ENCODE measurements around the gene RETREG3.

Gene RETREG3

GRCh38 chr17:42591411-42591810, 17.8 kb downstream of the RETREG3 start:
- no peak for TF ChIP-seq ZNF274 (IDR thresholded peaks at IDR 0.05; ENCODE audit: low read depth, low read length)
- no peak overlapping the region for H3K4me3 ChIP-seq (ENCODE audit: low read length)

- H3K4me3 ChIP-seq (ENCODE audit: low read length), result no peak overlapping the region
- no peak for TF ChIP-seq ZNF274 (IDR thresholded peaks at IDR 0.05; ENCODE audit: low read depth, low read length)
These were observed 18.3 kb downstream of the RETREG3 start for GRCh38 chr17:42590886-42591285.

- no peak for TF ChIP-seq ZNF274 (IDR thresholded peaks at IDR 0.05; ENCODE audit: low read depth, low read length)
- H3K4me3 ChIP-seq (ENCODE audit: low read length), result no peak overlapping the region
These were observed 22.5 kb downstream of the RETREG3 start for GRCh38 chr17:42586514-42587230.

GRCh38 chr17:42585353-42585752, 23.8 kb downstream of the RETREG3 start:
- no peak overlapping the region for H3K4me3 ChIP-seq (ENCODE audit: low read length)
- TF ChIP-seq ZNF274 (IDR thresholded peaks at IDR 0.05; ENCODE audit: low read depth, low read length), result no peak

GRCh38 chr17:42584880-42585279, 24.3 kb downstream of the RETREG3 start:
- TF ChIP-seq ZNF274 (IDR thresholded peaks at IDR 0.05; ENCODE audit: low read depth, low read length), result no peak
- no peak overlapping the region for H3K4me3 ChIP-seq (ENCODE audit: low read length)

- no peak overlapping the region for H3K4me3 ChIP-seq (ENCODE audit: low read length)
- no peak for TF ChIP-seq ZNF274 (IDR thresholded peaks at IDR 0.05; ENCODE audit: low read depth, low read length)
These were observed 27.4 kb downstream of the RETREG3 start for GRCh38 chr17:42581744-42582270.

- no peak for TF ChIP-seq ZNF274 (IDR thresholded peaks at IDR 0.05; ENCODE audit: low read depth, low read length)
- H3K4me3 ChIP-seq (ENCODE audit: low read length), result no peak overlapping the region
These were observed 29.2 kb downstream of the RETREG3 start for GRCh38 chr17:42579794-42580551.

GRCh38 chr17:42578282-42578869, 30.8 kb downstream of the RETREG3 start:
- peak overlapping the region; percentile 66 for H3K4me3 ChIP-seq (ENCODE audit: low read length)
- no peak for TF ChIP-seq ZNF274 (IDR thresholded peaks at IDR 0.05; ENCODE audit: low read depth, low read length)

GRCh38 chr17:42577532-42578281, 31.5 kb downstream of the RETREG3 start, which contains the start of gene PSMC3IP:
Gene PSMC3IP, minus strand, starts transcription at chr17:42577729. Its CDS starts 43 bp downstream, at chr17:42577686.
- peak within 1 kb of the TSS; percentile 66 for H3K4me3 ChIP-seq (ENCODE audit: low read length)
- no peak for TF ChIP-seq ZNF274 (IDR thresholded peaks at IDR 0.05; ENCODE audit: low read depth, low read length)

- peak overlapping the region; percentile 66 for H3K4me3 ChIP-seq (ENCODE audit: low read length)
- TF ChIP-seq ZNF274 (IDR thresholded peaks at IDR 0.05; ENCODE audit: low read depth, low read length), result no peak
These were observed 32.0 kb downstream of the RETREG3 start for GRCh38 chr17:42577140-42577531.

GRCh38 chr17:42574463-42574862, 34.7 kb downstream of the RETREG3 start:
- no peak overlapping the region for H3K4me3 ChIP-seq (ENCODE audit: low read length)
- no peak for TF ChIP-seq ZNF274 (IDR thresholded peaks at IDR 0.05; ENCODE audit: low read depth, low read length)

- H3K4me3 ChIP-seq (ENCODE audit: low read length), result no peak overlapping the region
- no peak for TF ChIP-seq ZNF274 (IDR thresholded peaks at IDR 0.05; ENCODE audit: low read depth, low read length)
These were observed 36.1 kb downstream of the RETREG3 start for GRCh38 chr17:42573095-42573494.

- no peak overlapping the region for H3K4me3 ChIP-seq (ENCODE audit: low read length)
- TF ChIP-seq ZNF274 (IDR thresholded peaks at IDR 0.05; ENCODE audit: low read depth, low read length), result no peak
These were observed 37.5 kb downstream of the RETREG3 start for GRCh38 chr17:42571435-42572225.
